NT2/D1 (cell line): ENCODE measurements around the gene C11orf68.
A peak's percentile ranks its signal among the peaks of the same experiment; 100 is the strongest.

ENCODE experiments used
- DNase-seq: peaks from one replicate; pipeline ENCODE4 v3.0.0-alpha.2; 2011; ENCODE audit warnings: low read depth, low spot score
- H3K27me3 ChIP-seq: 2 replicates; pipeline ENCODE4 v1.6.0; 2011; ENCODE audit warnings: mild to moderate bottlenecking; ENCODE audit not compliant: insufficient read length, insufficient read depth
- H3K36me3 ChIP-seq: 2 replicates; pipeline ENCODE4 v1.6.1; 2011; ENCODE audit warnings: mild to moderate bottlenecking, low read length, mixed read lengths; ENCODE audit not compliant: insufficient read depth, insufficient read length
- H3K4me1 ChIP-seq: 2 replicates; pipeline ENCODE4 v1.5.1; 2011; ENCODE audit not compliant: insufficient read depth, insufficient read length
- H3K4me3 ChIP-seq: 2 replicates; pipeline ENCODE4 v1.5.1; 2011; ENCODE audit warnings: low read depth; ENCODE audit not compliant: insufficient read length
- H3K9ac ChIP-seq: 2 replicates; pipeline ENCODE4 v1.6.0; 2011; ENCODE audit warnings: low read depth; ENCODE audit not compliant: insufficient read length
- H3K9me3 ChIP-seq: 2 replicates; pipeline ENCODE4 v1.5.1; 2011; ENCODE audit warnings: mild to moderate bottlenecking, low read length; ENCODE audit not compliant: insufficient read depth
- SUZ12 ChIP-seq: IDR thresholded peaks from 2 replicates; pipeline ENCODE4 v1.6.1; 2011; ENCODE audit not compliant: insufficient read length, insufficient read depth; ENCODE audit errors: extremely low read depth
- YY1 ChIP-seq: IDR thresholded peaks from 2 replicates; pipeline ENCODE4 v1.6.1; 2011; ENCODE audit not compliant: insufficient read length, insufficient read depth
- ZNF274 ChIP-seq: IDR thresholded peaks from 2 replicates; pipeline ENCODE4 v1.6.1; 2011; ENCODE audit warnings: mild to moderate bottlenecking, low read depth, low read length

C11orf68 gene

DNA sequence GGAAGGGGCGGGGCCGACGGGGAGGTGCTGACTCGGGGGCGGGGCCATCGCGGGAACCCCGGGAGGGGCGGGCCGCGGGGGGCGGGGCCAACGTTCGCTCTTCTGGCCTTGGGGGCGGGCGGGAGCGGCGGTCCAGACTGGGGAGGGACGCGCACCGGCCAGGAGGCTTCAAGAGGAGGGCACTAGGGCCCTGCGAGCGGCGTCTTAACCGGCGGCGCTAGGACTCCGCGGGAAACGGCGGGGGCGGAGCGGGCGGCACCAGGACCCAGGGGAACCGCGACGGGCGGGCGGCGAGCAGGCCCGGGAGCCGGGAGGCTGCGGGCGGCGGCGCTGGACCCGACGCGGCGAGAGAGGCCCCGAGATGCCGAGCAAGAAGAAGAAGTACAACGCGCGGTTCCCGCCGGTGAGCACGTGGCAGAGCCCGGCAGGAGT lies 295 bp upstream of the C11orf68 start, which contains the start of gene DRAP1:
Gene DRAP1, plus strand, starts transcription at position 286 of the 432 bp plus-strand sequence. Its CDS starts 76 bp downstream, at position 362.
- Histone ChIP-seq H3K36me3 (peaks cover 49% of the 10 kb centered on the region), H3K9ac (peak within 1 kb of the TSS; percentile 91), H3K4me1 (peaks cover 36% of the 10 kb centered on the region), H3K27me3 (peaks cover 6% of the 10 kb centered on the region), H3K4me3 (peak within 1 kb of the TSS; percentile 89), H3K9me3 (no peaks in the 10 kb centered on the region)
- DNase-seq, result peak; percentile 97
- no peak for TF ChIP-seq YY1
- no peak for TF ChIP-seq SUZ12
- no peak for TF ChIP-seq ZNF274

DNA sequence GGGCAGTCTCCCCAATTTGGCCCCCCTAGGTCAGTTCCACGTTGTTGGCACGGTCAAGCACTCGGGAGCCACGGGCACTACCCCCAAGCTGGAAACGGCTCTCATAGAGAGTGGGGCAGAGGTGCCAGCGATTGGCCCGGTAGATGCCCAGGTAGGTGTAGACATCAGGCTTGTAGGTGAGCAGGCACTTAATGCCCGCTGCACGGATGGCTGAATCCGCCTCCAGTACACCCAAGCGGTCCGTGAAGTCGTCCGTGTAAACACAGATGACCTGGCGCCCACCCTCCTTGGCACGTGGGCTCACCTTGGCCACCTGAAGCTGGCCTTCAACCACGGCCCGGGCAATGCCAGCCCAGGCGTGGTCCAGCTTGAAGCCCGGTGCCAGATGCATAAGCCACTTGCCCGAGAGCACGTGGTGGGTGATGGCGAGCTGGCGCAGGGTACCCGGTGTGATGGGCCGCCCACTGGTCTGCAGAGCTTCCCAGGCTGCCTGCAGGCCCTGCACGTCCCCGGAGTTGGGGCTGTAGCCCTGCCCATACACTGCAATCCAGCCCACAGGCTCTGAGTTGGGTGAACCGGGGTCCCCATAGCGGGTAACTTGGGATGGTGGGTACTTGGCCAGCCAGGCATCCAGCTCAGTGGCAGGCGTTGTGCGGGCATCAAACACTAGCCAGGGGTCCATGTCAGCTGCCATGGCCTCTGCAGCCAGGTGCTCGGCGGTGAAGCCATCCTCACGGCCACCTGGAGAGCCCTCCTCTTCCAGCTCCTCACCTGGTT lies 1.2 kb downstream of the C11orf68 start:
- H3K4me1 ChIP-seq, result peaks cover 36% of the 10 kb centered on the region

DNA sequence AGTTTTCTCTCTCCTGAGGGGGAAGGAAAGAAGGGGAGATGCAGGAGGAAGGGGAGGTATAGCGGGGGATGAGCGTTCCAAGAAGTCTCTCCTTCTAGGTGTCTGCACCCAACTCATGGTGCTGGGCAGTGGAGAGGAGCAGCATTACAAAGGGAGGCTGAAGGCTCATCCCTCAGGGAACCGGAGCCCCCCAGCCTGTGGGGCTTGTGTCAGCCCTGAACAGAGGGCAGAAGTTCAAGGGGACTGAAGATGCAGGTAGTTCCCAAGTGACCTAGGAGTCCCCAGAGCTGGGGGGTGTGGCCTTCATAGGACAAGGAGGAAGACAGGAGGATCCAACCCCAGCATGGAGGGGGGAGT lies 1.8 kb downstream of the C11orf68 start:
- Histone ChIP-seq H3K9ac (no peak overlapping the region), H3K36me3 (peaks cover 33% of the 10 kb centered on the region), H3K9me3 (no peaks in the 10 kb centered on the region), H3K4me1 (peaks cover 38% of the 10 kb centered on the region), H3K27me3 (peaks cover 6% of the 10 kb centered on the region), H3K4me3 (no peak overlapping the region)
- DNase-seq, result no peak
- TF ChIP-seq ZNF274, result no peak
- TF ChIP-seq SUZ12, result no peak
- TF ChIP-seq YY1, result no peak

More for the DNA sequence above, 1.2 kb downstream of the C11orf68 start:
- H3K36me3 ChIP-seq, result peaks cover 39% of the 10 kb centered on the region
- H3K4me3 ChIP-seq, result peak overlapping the region; percentile 89
- no peak for DNase-seq
- H3K9me3 ChIP-seq, result no peaks in the 10 kb centered on the region
- TF ChIP-seq SUZ12 (no peak), YY1 (no peak), ZNF274 (no peak)
- peak overlapping the region; percentile 91 for H3K9ac ChIP-seq
- H3K27me3 ChIP-seq, result peaks cover 6% of the 10 kb centered on the region

GRCh38 chr11:65916391-65916790 lies 2.5 kb downstream of the C11orf68 start:
- no peaks in the 10 kb centered on the region for H3K9me3 ChIP-seq
- peak overlapping the region; percentile 61 for H3K9ac ChIP-seq
- no peak overlapping the region for H3K4me3 ChIP-seq
- H3K4me1 ChIP-seq, result peaks cover 43% of the 10 kb centered on the region
- DNase-seq, result no peak
- no peak for TF ChIP-seq ZNF274
- no peak for TF ChIP-seq YY1
- no peak for TF ChIP-seq SUZ12
- peaks cover 6% of the 10 kb centered on the region for H3K27me3 ChIP-seq
- H3K36me3 ChIP-seq, result peaks cover 29% of the 10 kb centered on the region

GRCh38 chr11:65915821-65916251 lies 3.0 kb downstream of the C11orf68 start:
- Histone ChIP-seq H3K9ac (peak overlapping the region; percentile 61), H3K27me3 (peaks cover 6% of the 10 kb centered on the region), H3K4me3 (no peak overlapping the region), H3K36me3 (peaks cover 24% of the 10 kb centered on the region), H3K9me3 (no peaks in the 10 kb centered on the region), H3K4me1 (peaks cover 42% of the 10 kb centered on the region)
- TF ChIP-seq ZNF274, result no peak
- TF ChIP-seq SUZ12, result no peak
- TF ChIP-seq YY1, result no peak
- DNase-seq, result peak; percentile 62

DNA sequence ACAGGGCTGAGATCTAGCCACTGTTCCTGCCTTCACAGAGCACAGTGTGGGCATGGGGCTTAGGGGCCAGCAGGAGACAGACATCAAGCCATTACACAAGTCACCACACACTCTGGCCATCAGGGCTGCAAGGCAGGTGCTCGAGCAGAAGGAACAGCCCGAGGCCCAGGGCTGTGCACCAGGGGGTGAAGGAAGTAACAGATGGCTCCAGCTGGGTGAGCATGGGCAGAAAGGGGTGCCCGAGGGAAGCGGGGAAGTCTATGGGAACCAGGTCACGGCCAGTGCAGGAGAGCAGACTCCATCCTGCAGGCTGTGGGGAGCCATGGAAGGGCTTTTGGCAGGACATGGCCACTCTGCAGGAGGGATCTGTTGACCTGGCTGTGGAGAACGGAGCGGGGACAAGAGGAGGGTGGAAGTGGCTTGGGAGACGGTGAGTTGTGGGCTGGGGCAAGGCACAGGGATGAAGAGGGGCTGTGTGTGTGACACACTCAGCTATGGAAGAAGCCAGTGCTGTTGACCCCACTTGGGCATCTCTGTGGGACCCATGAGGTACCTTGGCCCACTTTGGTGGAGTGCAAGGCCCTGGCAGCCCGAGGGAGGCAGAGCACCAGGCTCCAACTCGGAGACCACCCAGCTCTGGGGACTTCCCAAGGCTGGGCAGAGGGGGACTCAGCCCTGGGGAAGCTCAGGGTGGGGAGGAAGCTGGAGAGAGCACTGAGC lies 3.6 kb downstream of the C11orf68 start:
- H3K4me1 ChIP-seq, result peaks cover 37% of the 10 kb centered on the region

GRCh38 chr11:65912845-65913244 lies 6.0 kb downstream of the C11orf68 start:
- Histone ChIP-seq H3K27me3 (no peaks in the 10 kb centered on the region), H3K9ac (peak overlapping the region; percentile 53), H3K36me3 (peaks cover 12% of the 10 kb centered on the region), H3K9me3 (no peaks in the 10 kb centered on the region), H3K4me1 (peaks cover 33% of the 10 kb centered on the region), H3K4me3 (no peak overlapping the region)
- no peak for TF ChIP-seq ZNF274
- no peak for TF ChIP-seq SUZ12
- TF ChIP-seq YY1, result no peak
- DNase-seq, result no peak

More for the DNA sequence above, 3.6 kb downstream of the C11orf68 start:
- Histone ChIP-seq H3K27me3 (no peaks in the 10 kb centered on the region), H3K9me3 (no peaks in the 10 kb centered on the region), H3K9ac (peak overlapping the region; percentile 61), H3K4me3 (no peak overlapping the region), H3K36me3 (peaks cover 18% of the 10 kb centered on the region)
- DNase-seq, result no peak
- no peak for TF ChIP-seq SUZ12
- no peak for TF ChIP-seq ZNF274
- TF ChIP-seq YY1, result no peak
